HFFc6 (cell line): ENCODE results near the gene ZNFX1. TPM values are rescaled to one million over a fixed set of nuclear protein-coding genes. Genes with fewer than 3 reads are reported as not detected.
"Not testable (repeated sequence)": the region's sequence is repeated elsewhere in the genome, so short reads cannot be mapped to it uniquely, and the experiment has no call there.

Experiments used
- DNase-seq: peaks from one replicate; pipeline ENCODE4 v3.0.0-alpha.2; 2018
- H3K27ac Mint-ChIP-seq: 2 replicates; pipeline ENCODE4 v1.8.0; 2020; ENCODE audit warnings: mild to moderate bottlenecking, mixed read lengths
- H3K27me3 Mint-ChIP-seq: 2 replicates; pipeline ENCODE4 v1.8.0; 2021; ENCODE audit warnings: mild to moderate bottlenecking, moderate library complexity, mixed read lengths; ENCODE audit not compliant: insufficient read depth
- H3K36me3 Mint-ChIP-seq: 2 replicates; pipeline ENCODE4 v1.8.0; 2021; ENCODE audit warnings: low read depth, mixed read lengths
- H3K4me1 Mint-ChIP-seq: 2 replicates; pipeline ENCODE4 v1.8.0; 2020; ENCODE audit warnings: low read depth, mixed read lengths
- H3K4me3 Mint-ChIP-seq: 2 replicates; pipeline ENCODE4 v1.8.0; 2020; ENCODE audit warnings: mild to moderate bottlenecking, moderate library complexity, mixed read lengths
- H3K9me3 Mint-ChIP-seq: 2 replicates; pipeline ENCODE4 v1.8.0; 2020; ENCODE audit warnings: mild to moderate bottlenecking, mixed read lengths
- CTCF ChIP-seq: fragments of 200-600 bp; sonication (generic); IDR thresholded peaks from 2 replicates; pipeline ENCODE4 v1.5.0; 2021; ENCODE audit warnings: antibody characterized with exemption, mild to moderate bottlenecking
- total RNA-seq, 6 experiments: library from RNA; stranded (reverse); fragmentation: NEBNext Ultra II Directional; extraction: Animal tissue kit (Norgen Biotek cat#: 25700); gene quantifications; 2 replicates in 1 of 6; 3 replicates in 5 of 6; pipeline ENCODE4 v1.2.3, GENCODE V29; 2021

Gene ZNFX1
- total RNA-seq, 6 experiments from 2014 or later: 36.1 to 41.0 (median 38.7) TPM

DNA sequence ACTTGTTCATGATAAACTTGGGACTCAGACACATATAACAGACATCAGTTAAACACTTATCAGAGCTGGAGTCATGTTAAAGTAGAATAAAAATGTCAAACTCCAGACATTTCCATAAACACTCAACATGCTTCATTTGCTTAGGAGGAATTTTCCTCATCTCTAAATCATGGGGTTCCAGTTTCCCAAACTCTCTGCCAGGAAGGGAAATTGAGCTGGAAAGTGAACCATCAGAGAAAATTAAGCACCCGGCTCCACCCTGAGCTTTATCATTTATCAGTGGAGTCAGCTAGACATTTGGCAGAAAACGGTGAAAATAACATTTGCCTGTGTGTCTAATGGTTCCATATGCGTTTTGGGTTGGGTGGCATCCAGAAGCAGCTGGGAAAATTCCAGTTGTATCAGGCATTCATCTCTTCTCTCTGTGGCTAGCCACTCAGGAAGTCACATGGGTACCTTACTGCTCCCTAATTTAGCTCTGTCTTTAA lies 25.3 kb upstream of the ZNFX1 start:
- Mint-ChIP-seq H3K9me3 (no peaks in the 10 kb centered on the region), H3K36me3 (no peaks in the 10 kb centered on the region), H3K27ac (peak overlapping the region; percentile 39; the same call in 1 of the 2 replicates), H3K4me1 (peaks cover 9% of the 10 kb centered on the region), H3K4me3 (no peak overlapping the region), H3K27me3 (peaks cover 2% of the 10 kb centered on the region; the same call in 1 of the 2 replicates)
- TF ChIP-seq CTCF: no peak
- peak; percentile 61 for DNase-seq

DNA sequence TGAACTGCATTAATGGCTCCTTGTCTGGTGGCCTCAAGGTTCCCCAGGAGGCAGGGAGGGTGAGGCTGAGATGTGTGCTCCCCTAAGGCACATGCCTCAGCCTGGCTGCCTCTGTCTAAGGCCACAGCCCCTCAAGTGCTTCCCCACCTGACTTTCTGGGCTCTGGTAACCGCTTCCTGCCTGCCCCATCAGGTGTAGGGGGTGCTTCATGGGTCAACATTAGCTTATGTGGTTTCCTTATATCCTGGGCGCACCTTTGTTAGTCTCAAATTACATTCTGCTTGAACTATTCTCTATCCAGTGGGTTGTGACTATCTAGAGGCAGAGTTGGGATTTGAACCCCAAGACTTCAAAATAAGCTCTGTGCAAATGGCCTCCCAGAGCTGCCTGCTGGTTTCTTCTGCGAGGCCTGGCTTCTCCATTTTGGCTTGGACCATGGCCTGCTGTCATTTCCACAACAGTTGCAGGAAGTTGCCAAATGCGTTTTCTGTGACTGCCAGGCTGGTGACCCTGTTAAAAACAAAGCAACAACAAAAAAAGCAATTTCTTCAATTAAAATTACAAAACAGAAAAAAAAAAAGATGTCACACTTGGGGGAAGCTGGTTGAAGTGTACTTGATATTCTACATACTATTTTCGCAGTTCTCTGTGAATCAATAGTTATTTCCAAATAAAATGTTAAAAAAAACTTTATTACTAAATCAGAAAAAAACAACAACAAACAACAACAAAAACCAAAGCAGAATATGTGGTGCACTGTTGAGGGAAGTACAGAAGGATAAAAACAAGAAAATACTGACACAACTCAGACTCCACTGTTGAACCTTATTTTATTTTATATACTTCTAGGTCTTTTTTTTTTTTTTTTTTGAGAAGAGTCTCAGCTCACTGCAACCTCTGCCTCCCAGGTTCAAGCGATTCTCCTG lies 20.0 kb upstream of the ZNFX1 start:
- no peak overlapping the region for H3K27ac Mint-ChIP-seq

GRCh38 chr20:49294002-49294654 lies 16.3 kb upstream of the ZNFX1 start:
- Mint-ChIP-seq H3K4me1 (peaks cover 16% of the 10 kb centered on the region; the same call in 1 of the 2 replicates), H3K27me3 (peaks cover 11% of the 10 kb centered on the region), H3K36me3 (peaks cover 31% of the 10 kb centered on the region)
- not testable (repeated sequence) for DNase-seq, H3K4me3 Mint-ChIP-seq, H3K27ac Mint-ChIP-seq, H3K9me3 Mint-ChIP-seq

More for the DNA sequence above, 20.0 kb upstream of the ZNFX1 start:
- H3K27me3 Mint-ChIP-seq: no peaks in the 10 kb centered on the region; the same call in 1 of the 2 replicates
- H3K4me3 Mint-ChIP-seq: no peak overlapping the region
- peaks cover 4% of the 10 kb centered on the region for H3K4me1 Mint-ChIP-seq
- H3K9me3 Mint-ChIP-seq: no peaks in the 10 kb centered on the region
- DNase-seq: no peak
- TF ChIP-seq CTCF: no peak
- H3K36me3 Mint-ChIP-seq: peaks cover 10% of the 10 kb centered on the region

GRCh38 chr20:49293122-49293521 lies 15.3 kb upstream of the ZNFX1 start:
- H3K27ac Mint-ChIP-seq: peak overlapping the region; percentile 49
- H3K9me3 Mint-ChIP-seq: no peaks in the 10 kb centered on the region
- H3K4me1 Mint-ChIP-seq: peaks cover 24% of the 10 kb centered on the region
- no peak for TF ChIP-seq CTCF
- peaks cover 41% of the 10 kb centered on the region for H3K36me3 Mint-ChIP-seq
- no peak overlapping the region for H3K4me3 Mint-ChIP-seq
- no peak for DNase-seq
- H3K27me3 Mint-ChIP-seq: peaks cover 14% of the 10 kb centered on the region

- TF ChIP-seq CTCF: no peak
- no peak overlapping the region; the same call in 1 of the 2 replicates for H3K27ac Mint-ChIP-seq
- H3K27me3 Mint-ChIP-seq: peaks cover 20% of the 10 kb centered on the region
- peaks cover 4% of the 10 kb centered on the region for H3K9me3 Mint-ChIP-seq
- no peak overlapping the region for H3K4me3 Mint-ChIP-seq
- H3K36me3 Mint-ChIP-seq: peaks cover 52% of the 10 kb centered on the region
- DNase-seq: no peak
- H3K4me1 Mint-ChIP-seq: peaks cover 35% of the 10 kb centered on the region
Measured at GRCh38 chr20:49292010-49292409, 14.2 kb upstream of the ZNFX1 start.
